Measurements from ENCODE around the gene INPP1. TPM values are rescaled to one million over a fixed set of nuclear protein-coding genes. Genes with fewer than 3 reads are reported as not detected.

INPP1 gene
- total and polyA plus RNA-seq, 2 of the 8 experiments (the other 6 are each of a cell fraction or from before 2014, with no cell fraction given): 0.88 to 3.0 TPM

- H2AFZ ChIP-seq (ENCODE audit: low read length): no peak overlapping the region
- H3K18ac ChIP-seq (ENCODE audit: extremely low read depth, low read length): no peak overlapping the region
- TF ChIP-seq JUND (IDR thresholded peaks at IDR 0.05; ENCODE audit: low read length) (no peak), CHD1 (IDR thresholded peaks at IDR 0.05; ENCODE audit: low read depth, low read length) (no peak), SRF (IDR thresholded peaks at IDR 0.05; ENCODE audit: low read depth, low read length) (no peak), JUN (IDR thresholded peaks at IDR 0.05; ENCODE audit: low read depth, low read length) (no peak), CBX8 (IDR thresholded peaks at IDR 0.05; ENCODE audit: borderline replicate concordance, low read depth, low read length) (no peak), KDM5A (IDR thresholded peaks at IDR 0.05; ENCODE audit: low read length) (no peak), SP2 (IDR thresholded peaks at IDR 0.05; ENCODE audit: low read length) (no peak), NRF1 (IDR thresholded peaks at IDR 0.05; ENCODE audit: low read depth, low read length) (no peak)
- TF ChIP-seq, protein P1, sequence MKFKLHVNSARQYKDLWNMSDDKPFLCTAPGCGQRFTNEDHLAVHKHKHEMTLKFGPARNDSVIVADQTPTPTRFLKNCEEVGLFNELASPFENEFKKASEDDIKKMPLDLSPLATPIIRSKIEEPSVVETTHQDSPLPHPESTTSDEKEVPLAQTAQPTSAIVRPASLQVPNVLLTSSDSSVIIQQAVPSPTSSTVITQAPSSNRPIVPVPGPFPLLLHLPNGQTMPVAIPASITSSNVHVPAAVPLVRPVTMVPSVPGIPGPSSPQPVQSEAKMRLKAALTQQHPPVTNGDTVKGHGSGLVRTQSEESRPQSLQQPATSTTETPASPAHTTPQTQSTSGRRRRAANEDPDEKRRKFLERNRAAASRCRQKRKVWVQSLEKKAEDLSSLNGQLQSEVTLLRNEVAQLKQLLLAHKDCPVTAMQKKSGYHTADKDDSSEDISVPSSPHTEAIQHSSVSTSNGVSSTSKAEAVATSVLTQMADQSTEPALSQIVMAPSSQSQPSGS (IDR thresholded peaks at IDR 0.05; ENCODE audit: low read length): no peak
- WGBS, 2 experiments (ENCODE audit: extremely low coverage in 1 of 2, insufficient coverage in 1 of 2, insufficient read length in 1 of 2, insufficient replicate concordance in 2 of 2, low coverage in 1 of 2, low lambda C conversion rate in 2 of 2, missing lambda C conversion rate in 1 of 2): 67% methylated on average over 2 of the region's 2 CpGs; no CpG with 5 or more reads in 1 of the 2 experiments
- DNase-seq (ENCODE audit: low read depth in 1 of 2, low spot score in 2 of 2) (no peak), FAIRE-seq (no peak)
- no peak overlapping the region for H2BK12ac ChIP-seq (ENCODE audit: low read depth, low read length)
- H3K14ac ChIP-seq (ENCODE audit: insufficient read length): no peak overlapping the region
- no peak overlapping the region for H3K9ac ChIP-seq (replicated peaks in 1 of 4; ENCODE audit: extremely low read depth in 1 of 4, low read depth in 3 of 4, low read length in 3 of 4)
- no peak overlapping the region for H2AK5ac ChIP-seq (ENCODE audit: low read depth, low read length)
- H2BK15ac ChIP-seq (ENCODE audit: low read length): no peak overlapping the region
- no peak overlapping the region for H3K23ac ChIP-seq (ENCODE audit: insufficient read length)
- no peak overlapping the region for H3K56ac ChIP-seq (replicated peaks; ENCODE audit: insufficient read length, low read depth, low read length)
- no peaks in the 10 kb centered on the region for H4K20me1 ChIP-seq (replicated peaks in 1 of 2; ENCODE audit: control insufficient read depth in 1 of 2, insufficient read depth in 2 of 2, low read length in 2 of 2)
- no peaks in the 10 kb centered on the region for H3K4me1 ChIP-seq (replicated peaks in 1 of 4; ENCODE audit: control insufficient read depth in 3 of 4, insufficient read depth in 4 of 4, low read length in 3 of 4)
- no peak overlapping the region for H2BK20ac ChIP-seq (ENCODE audit: low read length)
- H3K36me3 ChIP-seq (ENCODE audit: control insufficient read depth in 2 of 4, insufficient read depth in 4 of 4, low read length in 3 of 4): no peaks in the 10 kb centered on the region
- H4K5ac ChIP-seq (ENCODE audit: insufficient read length, low read depth, low read length): no peak overlapping the region
- H3K79me1 ChIP-seq (ENCODE audit: low read depth, low read length): no peaks in the 10 kb centered on the region
- H3K4me2 ChIP-seq (ENCODE audit: insufficient read depth in 1 of 2, low read depth in 2 of 2, low read length in 2 of 2): no peak overlapping the region
- H3K27ac ChIP-seq (ENCODE audit: low read depth, low read length): no peak overlapping the region
- no peaks in the 10 kb centered on the region for H3K23me2 ChIP-seq (ENCODE audit: low read depth, low read length)
- H2BK5ac ChIP-seq (ENCODE audit: low read depth, low read length): no peak overlapping the region
- H2BK120ac ChIP-seq (replicated peaks; ENCODE audit: low read depth, low read length): no peak overlapping the region
- no peaks in the 10 kb centered on the region for H3K9me3 ChIP-seq (ENCODE audit: insufficient read depth in 2 of 2, low read depth in 1 of 2, low read length in 1 of 2)
- H3K4me3 ChIP-seq (ENCODE audit: extremely low read depth in 1 of 4, insufficient read depth in 2 of 4, low read depth in 3 of 4, low read length in 4 of 4): no peak overlapping the region
- CTCF ChIA-PET (ENCODE audit: partially characterized antibody): interaction anchor here (1.6 kb wide), 1 partner anchor 17 kb away, joined by 5 read pairs; no protein-coding TSS in a partner anchor
- no peaks in the 10 kb centered on the region for H3K27me3 ChIP-seq (replicated peaks in 1 of 4; ENCODE audit: control insufficient read depth in 3 of 4, extremely low read depth in 1 of 4, insufficient read depth in 3 of 4, low read length in 3 of 4)
- no peak overlapping the region for H4K91ac ChIP-seq (replicated peaks; ENCODE audit: insufficient read length, low read length)
- H4K8ac ChIP-seq (ENCODE audit: extremely low read depth, insufficient read depth, low read length): no peak overlapping the region
- no peak overlapping the region for H3K4ac ChIP-seq (replicated peaks; ENCODE audit: insufficient read length, low read depth, low read length)
- no peaks in the 10 kb centered on the region; a peak in 1 of 4 replicates for H3K79me2 ChIP-seq (ENCODE audit: control insufficient read depth in 1 of 2, insufficient read depth in 2 of 2, low read length in 2 of 2)
- POLR2A ChIA-PET (ENCODE audit: partially characterized antibody): no interaction called here
These were observed 18.2 kb downstream of the INPP1 start for GRCh38 chr2:190361572-190361971.

All from H1 (cell line).